OCI-LY7 (cell line): ENCODE results near the gene BIRC5. TPM values are rescaled to one million over a fixed set of nuclear protein-coding genes. Genes with fewer than 3 reads are reported as not detected.

Experiments used
- BruUV-seq: library from RNA; stranded (reverse); fragments of 400-500 nt; replicated peaks from 2 replicates; lab custom pipeline; 2021; lab: Mats Ljungman, UMichigan
- CTCF ChIA-PET: fragments of 300-600 bp; sonication (Branson Sonifier 250); formaldehyde crosslinking; loops from one replicate; lab custom pipeline; 2022; ENCODE audit warnings: antibody characterized with exemption; ENCODE audit not compliant: unreplicated experiment; lab: Charles Lee
- POLR2A ChIA-PET: fragments of 300-600 bp; sonication (Branson Sonifier 250); formaldehyde crosslinking; loops from one replicate; lab custom pipeline; 2022; ENCODE audit warnings: antibody characterized with exemption; lab: Charles Lee
- DNase-seq: peaks from one replicate; pipeline ENCODE4 v3.0.0-alpha.2; 2015; ENCODE audit warnings: low spot score
- H2AFZ ChIP-seq: fragments of 200-600 bp; sonication (generic), shearing (Covaris generic); 2 replicates; pipeline ENCODE4 v1.6.1; 2014; ENCODE audit warnings: mild to moderate bottlenecking, antibody characterized with exemption, low read length, moderate library complexity
- H3K27ac ChIP-seq: fragments of 200-600 bp; sonication (generic); 2 replicates; pipeline ENCODE4 v1.5.1; 2014; ENCODE audit warnings: mixed run types, low read depth, mild to moderate bottlenecking, moderate library complexity, low read length, inconsistent platforms; ENCODE audit not compliant: poor library complexity, severe bottlenecking
- H3K36me3 ChIP-seq: fragments of 200-600 bp; sonication (generic); 2 replicates; pipeline ENCODE4 v1.6.1; 2014; ENCODE audit warnings: mild to moderate bottlenecking, antibody characterized with exemption, low read length, moderate library complexity, mixed read lengths; ENCODE audit not compliant: insufficient read depth
- H3K4me1 ChIP-seq: fragments of 200-600 bp; sonication (generic); 2 replicates; pipeline ENCODE4 v1.5.1; 2014; ENCODE audit warnings: mild to moderate bottlenecking, low read length; ENCODE audit not compliant: insufficient read depth, poor library complexity, severe bottlenecking
- H3K4me2 ChIP-seq: fragments of 200-600 bp; sonication (generic); 2 replicates; pipeline ENCODE4 v1.6.1; 2014; ENCODE audit warnings: mild to moderate bottlenecking, low read length
- H3K4me3 ChIP-seq: fragments of 200-600 bp; sonication (generic); 2 replicates; pipeline ENCODE4 v1.5.1; 2014; ENCODE audit warnings: mild to moderate bottlenecking, low read depth, low read length; ENCODE audit not compliant: poor library complexity, severe bottlenecking
- H3K79me2 ChIP-seq: fragments of 200-600 bp; sonication (generic); 2 replicates; pipeline ENCODE4 v1.6.1; 2016; ENCODE audit warnings: low read depth, mild to moderate bottlenecking, low read length, moderate library complexity, mixed read lengths; ENCODE audit not compliant: insufficient read depth
- H3K9me2 ChIP-seq: fragments of 200-600 bp; sonication (generic); 2 replicates; pipeline ENCODE4 v1.6.1; 2016; ENCODE audit warnings: mild to moderate bottlenecking, low read length, mixed read lengths; ENCODE audit not compliant: insufficient read depth
- H3K9me3 ChIP-seq: fragments of 200-600 bp; sonication (generic); 2 replicates; pipeline ENCODE4 v1.6.1; 2014; ENCODE audit warnings: mild to moderate bottlenecking, mixed run types, low read length, mixed read lengths
- H4K20me1 ChIP-seq: fragments of 200-600 bp; sonication (generic); 2 replicates; pipeline ENCODE4 v1.6.1; 2014; ENCODE audit warnings: mild to moderate bottlenecking, antibody characterized with exemption, low read length, moderate library complexity, mixed read lengths; ENCODE audit not compliant: insufficient read depth
- CTCF ChIP-seq: fragments of 200-600 bp; sonication (generic); conservative IDR thresholded peaks from 2 replicates; pipeline ENCODE4 v1.5.1; 2014; ENCODE audit warnings: mild to moderate bottlenecking, antibody characterized with exemption, low read length, moderate library complexity, mixed read lengths
- EZH2phosphoT487 ChIP-seq: fragments of 200-600 bp; sonication (generic); IDR thresholded peaks from 2 replicates; pipeline ENCODE4 v1.6.1; 2018; ENCODE audit warnings: low read depth, borderline replicate concordance, mild to moderate bottlenecking, mixed run types, antibody characterized with exemption, low read length, moderate library complexity, mixed read lengths
- intact Hi-C: fragments of 100-400 bp; cut with micrococcal nuclease; formaldehyde crosslinking; loops from one replicate; pipeline ENCODE4 v1.10.0; 2022; ENCODE audit not compliant: unreplicated experiment
- total RNA-seq, 2 experiments: library from RNA; depleted of rRNA in 1 of 2; stranded (reverse); fragments of >200 nt in 1 of 2; shearing (Covaris generic) in 1 of 2; gene quantifications; 2 replicates each; pipeline ENCODE4 v1.2.3, GENCODE V29; 2014 to 2022

The BIRC5 gene
- total RNA-seq, 2 experiments from 2014 or later = 184 to 266 TPM

- peak overlapping the region; percentile 76 for H3K27ac ChIP-seq
- DNase-seq = peak; percentile 92
- H3K79me2 ChIP-seq = no peaks in the 10 kb centered on the region
- peak overlapping the region; percentile 50 for H3K4me2 ChIP-seq
- ChIA-PET CTCF (interaction anchor here (1.2 kb wide), 1 partner anchor 8 kb away, joined by 3 read pairs; no protein-coding TSS in a partner anchor), POLR2A (interaction anchor here (0.6 to 0.8 kb wide), 5 partner anchors 14 to 1751 kb away, joined by 3 to 4 read pairs (median 3); no protein-coding TSS in a partner anchor)
- no TSS peak for BruUV-seq
- H2AFZ ChIP-seq = peak overlapping the region; percentile 37
- TF ChIP-seq CTCF = no peak
- TF ChIP-seq EZH2phosphoT487 = no peak
- H3K36me3 ChIP-seq = no peaks in the 10 kb centered on the region
- H3K9me2 ChIP-seq = no peaks in the 10 kb centered on the region
- intact Hi-C loops = loop anchor here (1.0 kb wide), 2 partner anchors 10 to 55 kb away; partner anchors contain the start of genes AFMID and TK1
- H3K4me1 ChIP-seq = peaks cover 65% of the 10 kb centered on the region
- no peaks in the 10 kb centered on the region for H4K20me1 ChIP-seq
- H3K9me3 ChIP-seq = peaks cover 5% of the 10 kb centered on the region; the same call in 1 of the 2 replicates
- peak overlapping the region; percentile 0 for H3K4me3 ChIP-seq
These were observed 28.1 kb downstream of the BIRC5 start for GRCh38 chr17:78242024-78242742.

GRCh38 chr17:78247304-78247703 lies 33.3 kb downstream of the BIRC5 start:
- H3K27ac ChIP-seq = no peak overlapping the region
- H3K9me2 ChIP-seq = no peaks in the 10 kb centered on the region
- no peak overlapping the region for H2AFZ ChIP-seq
- DNase-seq = no peak
- no peaks in the 10 kb centered on the region for H4K20me1 ChIP-seq
- ChIA-PET POLR2A (interaction anchor here (0.6 kb wide), 2 partner anchors 58 to 587 kb away, joined by 3 to 5 read pairs; no protein-coding TSS in a partner anchor), CTCF (interaction anchor here (1.1 kb wide), 1 partner anchor 126 kb away, joined by 3 read pairs; no protein-coding TSS in a partner anchor)
- no peaks in the 10 kb centered on the region for H3K79me2 ChIP-seq
- intact Hi-C loops = no loop called here
- H3K4me1 ChIP-seq = peaks cover 36% of the 10 kb centered on the region
- TF ChIP-seq EZH2phosphoT487 = no peak
- no peak for TF ChIP-seq CTCF
- no peaks in the 10 kb centered on the region for H3K36me3 ChIP-seq
- H3K9me3 ChIP-seq = peaks cover 5% of the 10 kb centered on the region; the same call in 1 of the 2 replicates
- no peak overlapping the region for H3K4me3 ChIP-seq
- H3K4me2 ChIP-seq = no peak overlapping the region
- no TSS peak for BruUV-seq
